Erythroblast (primary cell): ENCODE data around the gene SSBP2.

Experiments
- DNase-seq, 2 experiments: peaks; one replicate each; lab custom pipeline; 2025; lab: John Stamatoyannopoulos, UW
- GATA1 ChIP-seq: IDR thresholded peaks from 2 replicates; pipeline ENCODE4 v1.6.1; 2011; ENCODE audit warnings: low read depth, mild to moderate bottlenecking, control low read depth, low read length, moderate library complexity
- POLR2A ChIP-seq: IDR thresholded peaks from 2 replicates; pipeline ENCODE4 v1.6.1; 2011; ENCODE audit warnings: mild to moderate bottlenecking, low read length

SSBP2 gene

GRCh38 chr5:81552852-81553566 lies 197.9 kb downstream of the SSBP2 start:
- TF ChIP-seq GATA1 = no peak
- TF ChIP-seq POLR2A = no peak
- no peak for DNase-seq

DNA sequence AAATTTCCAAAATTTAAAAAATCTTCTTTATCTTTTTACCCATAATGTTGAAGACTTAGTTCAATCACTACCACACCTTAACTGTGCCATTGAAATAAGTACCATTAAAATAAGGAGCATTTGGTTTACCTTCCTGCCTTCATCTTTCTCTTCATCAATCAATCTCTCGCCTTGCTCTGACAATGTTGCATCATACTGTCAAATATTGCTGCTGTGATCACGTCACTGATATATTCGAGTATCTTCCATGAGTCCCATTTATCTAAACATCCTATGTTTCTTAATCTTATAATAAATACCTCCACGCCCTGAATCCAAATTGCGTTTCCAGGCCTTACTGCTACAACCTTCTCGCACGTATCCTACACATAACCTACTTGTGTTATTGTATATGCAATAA lies 201.8 kb downstream of the SSBP2 start:
- no peak for TF ChIP-seq GATA1
- no peak for TF ChIP-seq POLR2A
- DNase-seq = no peak

DNA sequence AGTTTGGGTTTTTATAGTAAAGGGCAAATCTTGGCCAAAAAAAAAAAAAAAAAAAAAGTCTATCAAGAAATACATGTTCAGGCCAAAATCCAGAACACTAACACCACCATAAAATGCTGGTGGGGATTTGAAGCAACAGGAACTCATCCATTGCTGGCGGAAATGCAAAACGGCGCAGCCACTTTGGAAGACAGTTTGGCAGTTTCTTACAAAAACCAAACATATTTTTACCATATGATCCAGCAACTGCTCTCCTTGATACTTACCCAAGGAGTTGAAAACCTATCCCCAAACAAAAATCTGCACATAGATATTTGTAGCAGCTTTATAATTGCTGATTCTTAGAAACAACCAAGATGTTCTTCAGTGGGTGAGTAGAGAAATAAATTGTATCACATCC lies 203.9 kb downstream of the SSBP2 start:
- TF ChIP-seq GATA1 (no peak), POLR2A (no peak)

GRCh38 chr5:81545911-81546310 lies 205.0 kb downstream of the SSBP2 start:
- TF ChIP-seq POLR2A = no peak
- no peak for TF ChIP-seq GATA1
- DNase-seq = no peak

More for the DNA sequence above, 203.9 kb downstream of the SSBP2 start:
- DNase-seq = no peak

GRCh38 chr5:81544351-81545018 lies 206.4 kb downstream of the SSBP2 start:
- no peak for DNase-seq
- TF ChIP-seq GATA1 (no peak), POLR2A (no peak)

DNA sequence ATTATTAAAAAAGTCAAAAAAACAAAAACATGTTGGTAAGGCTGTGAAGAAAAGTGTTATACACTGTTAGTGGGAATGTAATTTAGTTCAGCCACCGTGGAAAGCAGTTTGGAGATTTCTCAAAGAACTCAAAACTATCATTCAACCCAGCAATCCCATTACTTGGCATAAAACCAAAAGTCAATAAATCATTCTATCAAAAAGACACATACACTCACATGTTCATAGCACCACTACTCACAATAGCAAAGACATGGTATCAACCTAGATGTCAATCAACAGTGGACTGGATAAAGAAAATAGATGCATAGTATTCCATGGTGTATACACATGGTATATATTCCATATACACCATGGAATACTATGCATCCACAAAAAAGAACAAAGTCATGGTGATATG lies 208.7 kb downstream of the SSBP2 start:
- no peak for DNase-seq
- TF ChIP-seq POLR2A (no peak), GATA1 (no peak)

DNA sequence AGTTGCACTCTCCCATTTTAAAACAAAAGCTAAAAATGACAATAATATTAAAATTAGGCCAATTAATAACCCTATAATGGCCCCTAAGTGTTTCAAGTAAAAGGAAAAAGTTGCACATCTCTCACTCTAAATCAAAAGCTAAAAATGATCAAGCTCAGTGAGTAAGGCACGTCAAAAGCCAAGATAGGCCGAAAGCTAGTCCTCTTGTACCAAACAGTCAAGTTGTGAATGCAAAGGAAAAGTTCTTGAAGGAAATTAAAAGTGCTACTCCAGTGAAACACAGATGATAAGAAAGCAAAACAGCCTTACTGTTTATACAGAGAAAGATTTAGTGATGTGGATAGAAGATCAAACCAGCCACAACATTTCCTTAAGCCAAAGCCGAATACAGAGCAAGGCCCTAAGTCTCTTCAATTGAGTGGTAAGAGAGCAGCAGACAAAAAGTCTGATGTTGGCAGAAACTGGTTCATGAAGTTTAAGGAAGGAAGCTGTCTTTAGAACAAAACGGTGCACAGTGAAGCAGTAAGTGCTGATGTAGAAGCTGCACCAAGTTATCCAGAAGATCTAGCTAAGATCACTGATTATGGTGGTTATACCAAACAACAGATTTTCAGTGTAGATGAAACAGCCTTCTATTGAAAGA lies 212.9 kb downstream of the SSBP2 start:
- DNase-seq = no peak

GRCh38 chr5:81534441-81534840 lies 216.5 kb downstream of the SSBP2 start:
- DNase-seq = no peak
- TF ChIP-seq GATA1 (no peak), POLR2A (no peak)

More for the DNA sequence above, 212.9 kb downstream of the SSBP2 start:
- TF ChIP-seq GATA1 (no peak), POLR2A (no peak)

- no peak for DNase-seq
- TF ChIP-seq GATA1 (no peak), POLR2A (no peak)
Observed at GRCh38 chr5:81533629-81534405, 217.1 kb downstream of the SSBP2 start.

DNA sequence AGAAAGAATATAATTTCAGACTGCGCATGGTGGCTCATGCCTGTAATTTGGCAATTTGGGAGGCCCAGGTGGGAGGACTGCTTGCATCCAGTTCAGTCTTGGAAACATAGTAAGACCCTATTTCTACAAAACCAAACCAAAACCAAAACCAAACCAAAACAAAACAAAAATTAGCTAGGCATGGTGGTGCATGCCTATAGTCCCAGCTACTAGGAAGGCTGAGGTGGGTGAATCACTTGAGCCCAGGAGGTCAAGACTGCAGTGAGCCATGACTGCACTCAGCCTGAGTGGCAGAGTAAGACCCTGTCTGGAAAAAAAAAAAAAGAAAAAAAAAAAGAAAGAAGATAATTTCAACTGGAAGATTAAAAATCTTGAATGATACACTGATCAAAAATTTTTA lies 220.0 kb downstream of the SSBP2 start:
- DNase-seq = no peak
- TF ChIP-seq GATA1 (no peak), POLR2A (no peak)

DNA sequence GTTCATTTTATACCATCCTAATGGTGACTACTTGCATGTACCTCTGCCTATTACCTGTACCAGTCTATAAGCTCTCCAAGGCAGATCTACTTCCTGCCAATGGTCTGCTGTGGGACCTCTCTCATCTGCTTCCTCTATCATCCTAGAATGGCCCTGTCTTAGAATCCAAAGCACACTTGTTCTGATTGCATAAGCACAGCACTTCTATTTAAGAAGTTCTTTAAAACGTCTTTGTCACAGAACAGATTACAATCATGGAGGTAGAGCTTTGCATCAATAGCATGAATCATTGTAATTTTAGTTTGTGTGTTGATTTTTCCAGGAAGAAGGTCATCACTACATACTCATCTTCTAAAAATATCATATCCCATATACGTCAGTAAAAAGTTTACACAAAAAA lies 225.2 kb downstream of the SSBP2 start:
- no peak for DNase-seq
- TF ChIP-seq GATA1 (no peak), POLR2A (no peak)

DNA sequence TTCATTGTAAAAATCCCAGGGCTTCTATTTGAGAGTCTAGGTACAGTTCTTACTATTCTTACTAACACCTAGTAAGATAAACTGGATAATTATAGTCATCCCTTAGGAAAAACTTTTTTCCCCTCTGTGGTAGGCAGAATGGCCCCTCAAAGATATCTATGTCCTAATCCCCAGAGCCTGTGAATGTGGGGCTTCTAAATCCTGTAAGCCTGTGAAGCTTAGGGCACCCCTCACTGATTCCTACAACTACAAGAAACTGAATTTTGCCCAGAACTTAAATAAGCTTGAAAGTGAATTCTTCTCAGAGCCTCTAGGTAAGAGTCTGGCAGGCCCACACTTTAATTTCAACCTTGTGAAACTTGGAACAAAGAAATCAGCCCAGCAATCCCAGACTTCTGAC lies 226.9 kb downstream of the SSBP2 start:
- no peak for TF ChIP-seq POLR2A
- no peak for TF ChIP-seq GATA1
- no peak for DNase-seq

GRCh38 chr5:81522571-81522970 lies 228.3 kb downstream of the SSBP2 start:
- no peak for DNase-seq
- TF ChIP-seq GATA1 (no peak), POLR2A (no peak)
